H9 (cell line): Measurements from ENCODE around the gene TENM3. TPM values are rescaled to one million over a fixed set of nuclear protein-coding genes. Genes with fewer than 3 reads are reported as not detected.

Experiments
- DNase-seq: peaks from one replicate; pipeline ENCODE4 v3.0.0-alpha.2; 2017
- H2AFZ ChIP-seq: one replicate; pipeline ENCODE4 v1.6.1; 2013; ENCODE audit warnings: mild to moderate bottlenecking, low read length, control low read depth, moderate library complexity
- H2AK5ac ChIP-seq: 2 replicates; pipeline ENCODE4 v1.6.1; 2013; ENCODE audit warnings: low read length, control low read depth, mixed read lengths; ENCODE audit not compliant: insufficient read length
- H2BK120ac ChIP-seq: one replicate; pipeline ENCODE4 v1.6.1; 2013; ENCODE audit warnings: low read depth, mild to moderate bottlenecking, low read length, control low read depth, inconsistent platforms; ENCODE audit not compliant: poor library complexity, severe bottlenecking
- H2BK12ac ChIP-seq: 2 replicates; pipeline ENCODE4 v1.6.1; 2013; ENCODE audit warnings: low read length, control low read depth, mixed read lengths, low read depth; ENCODE audit not compliant: insufficient read length
- H2BK15ac ChIP-seq: 2 replicates; pipeline ENCODE4 v1.6.1; 2013; ENCODE audit warnings: low read depth, low read length, control low read depth
- H2BK20ac ChIP-seq: one replicate; pipeline ENCODE4 v1.6.1; 2013; ENCODE audit warnings: low read depth, mild to moderate bottlenecking, low read length, control low read depth, inconsistent platforms; ENCODE audit not compliant: poor library complexity, severe bottlenecking
- H2BK5ac ChIP-seq: 2 replicates; pipeline ENCODE4 v1.6.1; 2013; ENCODE audit warnings: low read length, control low read depth, mixed read lengths; ENCODE audit not compliant: insufficient read length
- H3K14ac ChIP-seq: 2 replicates; pipeline ENCODE4 v1.6.1; 2013; ENCODE audit warnings: low read length, control low read depth; ENCODE audit not compliant: insufficient read depth
- H3K18ac ChIP-seq: 2 replicates; pipeline ENCODE4 v1.6.1; 2013; ENCODE audit warnings: low read depth, mild to moderate bottlenecking, mixed read lengths, low read length, control low read depth; ENCODE audit not compliant: insufficient read length
- H3K23ac ChIP-seq: 2 replicates; pipeline ENCODE4 v1.6.1; 2013; ENCODE audit warnings: low read length, control low read depth, mixed read lengths, low read depth; ENCODE audit not compliant: insufficient read length
- H3K23me2 ChIP-seq: 2 replicates; pipeline ENCODE4 v1.6.1; 2013; ENCODE audit warnings: low read depth, mild to moderate bottlenecking, mixed read lengths, low read length, control low read depth; ENCODE audit not compliant: insufficient read length, poor library complexity, severe bottlenecking
- H3K27ac ChIP-seq: 2 replicates; pipeline ENCODE4 v1.5.1; 2013; ENCODE audit warnings: low read length, control low read depth, mixed read lengths, low read depth; ENCODE audit not compliant: insufficient read length
- H3K27me3 ChIP-seq: 2 replicates; pipeline ENCODE4 v1.6.1; 2013; ENCODE audit warnings: low read length, control low read depth, inconsistent platforms; ENCODE audit not compliant: insufficient read depth
- H3K4ac ChIP-seq: 2 replicates; pipeline ENCODE4 v1.6.1; 2013; ENCODE audit warnings: low read depth, mild to moderate bottlenecking, control low read depth, inconsistent platforms, low read length, moderate library complexity
- H3K4me1 ChIP-seq: 2 replicates; pipeline ENCODE4 v1.6.1; 2013; ENCODE audit warnings: low read length, control low read depth, inconsistent platforms; ENCODE audit not compliant: insufficient read depth
- H3K4me2 ChIP-seq: 2 replicates; pipeline ENCODE4 v1.6.1; 2013; ENCODE audit warnings: low read length, control low read depth, mixed read lengths; ENCODE audit not compliant: insufficient read length, insufficient read depth
- H3K56ac ChIP-seq: 2 replicates; pipeline ENCODE4 v1.6.1; 2013; ENCODE audit warnings: low read depth, mild to moderate bottlenecking, mixed read lengths, low read length, control low read depth; ENCODE audit not compliant: insufficient read length
- H3K79me1 ChIP-seq: 2 replicates; pipeline ENCODE4 v1.6.1; 2013; ENCODE audit warnings: low read depth, mild to moderate bottlenecking, moderate library complexity, low read length, control low read depth, inconsistent platforms; ENCODE audit not compliant: insufficient read depth, poor library complexity, severe bottlenecking
- H3K79me2 ChIP-seq: 2 replicates; pipeline ENCODE4 v1.6.1; 2013; ENCODE audit warnings: low read length, control low read depth, inconsistent platforms; ENCODE audit not compliant: insufficient read depth
- H3K9ac ChIP-seq: 2 replicates; pipeline ENCODE4 v1.6.1; 2013; ENCODE audit warnings: low read length, control low read depth, mixed read lengths; ENCODE audit not compliant: insufficient read length; ENCODE audit errors: extremely low read depth
- H3K9me3 ChIP-seq: one replicate; pipeline ENCODE4 v1.6.1; 2013; ENCODE audit warnings: low read depth, low read length, inconsistent platforms; ENCODE audit not compliant: control insufficient read depth
- H3T11ph ChIP-seq: one replicate; pipeline ENCODE4 v1.6.1; 2013; ENCODE audit warnings: mild to moderate bottlenecking, low read length, control low read depth, inconsistent platforms
- H4K20me1 ChIP-seq: one replicate; pipeline ENCODE4 v1.6.1; 2013; ENCODE audit not compliant: control insufficient read depth, insufficient read length, insufficient read depth
- H4K5ac ChIP-seq: 2 replicates; pipeline ENCODE4 v1.6.1; 2013; ENCODE audit warnings: low read depth, mild to moderate bottlenecking, mixed read lengths, low read length, control low read depth; ENCODE audit not compliant: insufficient read length
- H4K8ac ChIP-seq: replicated peaks from 2 replicates; pipeline ENCODE4 v1.6.1; 2013; ENCODE audit warnings: low read length, control low read depth, mixed read lengths, low read depth; ENCODE audit not compliant: insufficient read length
- H4K91ac ChIP-seq: 2 replicates; pipeline ENCODE4 v1.6.1; 2013; ENCODE audit warnings: low read depth, mild to moderate bottlenecking, moderate library complexity, mixed read lengths, low read length, control low read depth; ENCODE audit not compliant: insufficient read length
- H3K27ac Mint-ChIP-seq, 3 experiments: 2 replicates in 2 of 3; 3 replicates in 1 of 3; pipeline ENCODE4 v1.8.0; 2020 to 2021; ENCODE audit warnings: mixed read lengths in 3 of 3, mild to moderate bottlenecking in 1 of 3, moderate library complexity in 1 of 3
- H3K27me3 Mint-ChIP-seq: 2 replicates; pipeline ENCODE4 v1.8.0; 2021; ENCODE audit warnings: low read depth, mild to moderate bottlenecking, moderate library complexity, mixed read lengths
- H3K36me3 Mint-ChIP-seq, 3 experiments: 2 replicates in 2 of 3; 3 replicates in 1 of 3; pipeline ENCODE4 v1.8.0; 2020 to 2021; ENCODE audit warnings: low read depth in 3 of 3, mixed read lengths in 3 of 3; ENCODE audit not compliant: insufficient read depth in 1 of 3
- H3K4me1 Mint-ChIP-seq, 2 experiments: 2 replicates each; pipeline ENCODE4 v1.8.0; 2020; ENCODE audit warnings: mixed read lengths in 2 of 2
- H3K4me3 Mint-ChIP-seq, 2 experiments: 2 replicates in 1 of 2; 3 replicates in 1 of 2; pipeline ENCODE4 v1.8.0; 2020 to 2021; ENCODE audit warnings: mild to moderate bottlenecking in 2 of 2, mixed read lengths in 2 of 2, moderate library complexity in 1 of 2
- H3K9me3 Mint-ChIP-seq, 2 experiments: 2 replicates in 1 of 2; 3 replicates in 1 of 2; pipeline ENCODE4 v1.8.0; 2020; ENCODE audit warnings: mild to moderate bottlenecking in 2 of 2, mixed read lengths in 2 of 2, moderate library complexity in 1 of 2
- WGBS: extraction: QIAGEN DNeasy Blood & Tissue Kit; methylation state at CpG from one replicate; pipeline ENCODE4 v1.1.7; 2013; ENCODE audit warnings: missing lambda C conversion rate, low lambda C conversion rate, mixed read lengths; ENCODE audit not compliant: insufficient read length; ENCODE audit errors: extremely low coverage; 5-methylcytosine and 5-hydroxymethylcytosine counted together
- total RNA-seq: library from RNA; stranded (reverse); gene quantifications from 2 replicates; pipeline ENCODE4 v1.2.1, GENCODE V29; 2021
- TF ChIP-seq, protein P1 (sequence below): fragments of 200-600 bp; sonication (generic); conservative IDR thresholded peaks from 3 replicates; pipeline ENCODE4 v1.8.0; 2021; ENCODE audit warnings: antibody characterized with exemption, mild to moderate bottlenecking

Gene TENM3
- total RNA-seq, 1 experiment from 2014 or later: 49.6 TPM

DNA sequence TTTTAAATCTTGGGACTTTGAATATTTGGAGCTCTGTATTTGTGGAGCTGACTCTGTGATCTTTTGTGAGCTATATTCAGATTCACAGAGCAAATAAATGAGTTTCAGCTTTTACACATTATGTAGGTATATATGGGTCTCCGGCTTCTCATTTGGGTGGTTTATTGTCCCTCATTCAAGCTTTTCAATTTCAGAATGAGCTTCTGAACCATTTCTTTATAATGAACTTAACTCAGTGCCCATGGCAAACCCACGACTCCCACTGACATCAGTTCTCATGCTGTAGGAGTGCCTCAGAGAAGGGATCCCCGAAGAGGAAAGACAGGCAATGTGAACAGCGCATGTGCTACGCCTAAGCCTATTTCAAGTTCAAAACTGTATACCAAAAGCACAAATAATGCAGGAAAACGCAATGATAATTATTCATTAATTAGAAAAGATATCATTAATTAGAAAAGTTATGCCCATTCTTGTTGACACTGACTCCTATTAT is 517.4 kb downstream of the TENM3 start:
- H3K4me1 Mint-ChIP-seq: peaks cover 13 to 20% of the 10 kb centered on the region in 2 experiments
- H3K27ac Mint-ChIP-seq: peak overlapping the region in 1 of 3 experiments; percentile 25; a peak in 1 of 7 replicates
- no peak overlapping the region for H3K4me3 Mint-ChIP-seq

More for the DNA sequence above, 517.4 kb downstream of the TENM3 start:
- WGBS: no CpG with 5 or more reads among the region's 6 CpGs
- H4K20me1 ChIP-seq: no peaks in the 10 kb centered on the region
- H3K9ac ChIP-seq: no peak overlapping the region
- no peak overlapping the region for H2BK15ac ChIP-seq
- H3K9me3 ChIP-seq: no peaks in the 10 kb centered on the region
- H3K18ac ChIP-seq: no peak overlapping the region
- H3K27me3 ChIP-seq: no peaks in the 10 kb centered on the region
- H3K27ac ChIP-seq: no peak overlapping the region
- H3K56ac ChIP-seq: no peak overlapping the region
- no peak overlapping the region for H2BK12ac ChIP-seq
- peaks cover 4 to 17% (median 12%) of the 10 kb centered on the region in 3 experiments; a peak in 5 of 7 replicates for H3K36me3 Mint-ChIP-seq
- no peak overlapping the region for H4K91ac ChIP-seq
- no peak overlapping the region for H3K4me2 ChIP-seq
- peaks cover 4% of the 10 kb centered on the region; the same call in 1 of the 2 replicates for H3K4me1 ChIP-seq
- no peaks in the 10 kb centered on the region for H3K9me3 Mint-ChIP-seq
- H2BK20ac ChIP-seq: no peak overlapping the region
- TF ChIP-seq, protein P1, sequence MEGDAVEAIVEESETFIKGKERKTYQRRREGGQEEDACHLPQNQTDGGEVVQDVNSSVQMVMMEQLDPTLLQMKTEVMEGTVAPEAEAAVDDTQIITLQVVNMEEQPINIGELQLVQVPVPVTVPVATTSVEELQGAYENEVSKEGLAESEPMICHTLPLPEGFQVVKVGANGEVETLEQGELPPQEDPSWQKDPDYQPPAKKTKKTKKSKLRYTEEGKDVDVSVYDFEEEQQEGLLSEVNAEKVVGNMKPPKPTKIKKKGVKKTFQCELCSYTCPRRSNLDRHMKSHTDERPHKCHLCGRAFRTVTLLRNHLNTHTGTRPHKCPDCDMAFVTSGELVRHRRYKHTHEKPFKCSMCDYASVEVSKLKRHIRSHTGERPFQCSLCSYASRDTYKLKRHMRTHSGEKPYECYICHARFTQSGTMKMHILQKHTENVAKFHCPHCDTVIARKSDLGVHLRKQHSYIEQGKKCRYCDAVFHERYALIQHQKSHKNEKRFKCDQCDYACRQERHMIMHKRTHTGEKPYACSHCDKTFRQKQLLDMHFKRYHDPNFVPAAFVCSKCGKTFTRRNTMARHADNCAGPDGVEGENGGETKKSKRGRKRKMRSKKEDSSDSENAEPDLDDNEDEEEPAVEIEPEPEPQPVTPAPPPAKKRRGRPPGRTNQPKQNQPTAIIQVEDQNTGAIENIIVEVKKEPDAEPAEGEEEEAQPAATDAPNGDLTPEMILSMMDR: no peak
- no peak overlapping the region for H2AK5ac ChIP-seq
- H2BK5ac ChIP-seq: no peak overlapping the region
- H2AFZ ChIP-seq: no peak overlapping the region
- H4K5ac ChIP-seq: no peak overlapping the region
- H3K14ac ChIP-seq: no peak overlapping the region
- H3K79me2 ChIP-seq: no peaks in the 10 kb centered on the region
- H3T11ph ChIP-seq: no peak overlapping the region
- no peaks in the 10 kb centered on the region for H3K79me1 ChIP-seq
- no peak overlapping the region for H3K23ac ChIP-seq
- no peaks in the 10 kb centered on the region for H3K23me2 ChIP-seq
- DNase-seq: no peak
- no peak overlapping the region for H4K8ac ChIP-seq
- no peak overlapping the region for H3K4ac ChIP-seq
- H2BK120ac ChIP-seq: no peak overlapping the region
- H3K27me3 Mint-ChIP-seq: no peaks in the 10 kb centered on the region
